GM18499 (cell line): ENCODE results near the gene GNPTG.

ENCODE experiments used
- ATAC-seq: cut with Tn5 transposase; IDR thresholded peaks from one replicate; pipeline ENCODE4 v1.9.1; 2021; ENCODE audit warnings: moderate number of reproducible peaks; ENCODE audit not compliant: insufficient read depth, unreplicated experiment

GNPTG gene

GRCh38 chr16:1387331-1387730 is 35.6 kb downstream of the GNPTG start:
- ATAC-seq: no peak

- no peak for ATAC-seq
Observed at GRCh38 chr16:1389762-1390161, 38.0 kb downstream of the GNPTG start.

- ATAC-seq: no peak
Observed at GRCh38 chr16:1390239-1390779, 38.6 kb downstream of the GNPTG start.

- no peak for ATAC-seq
Observed at GRCh38 chr16:1392826-1393225, 41.1 kb downstream of the GNPTG start.

GRCh38 chr16:1393613-1394176 is 42.0 kb downstream of the GNPTG start:
- no peak for ATAC-seq

- ATAC-seq: no peak
Observed at GRCh38 chr16:1394367-1394951, 42.7 kb downstream of the GNPTG start.

GRCh38 chr16:1395444-1396031 is 43.8 kb downstream of the GNPTG start:
- ATAC-seq: no peak

GRCh38 chr16:1397779-1398178 is 46.0 kb downstream of the GNPTG start:
- no peak for ATAC-seq

- no peak for ATAC-seq
Observed at GRCh38 chr16:1398351-1398750, 46.6 kb downstream of the GNPTG start.

- ATAC-seq: no peak
Observed at GRCh38 chr16:1398826-1399581, 47.3 kb downstream of the GNPTG start.

GRCh38 chr16:1401061-1401757 is 49.5 kb downstream of the GNPTG start:
- no peak for ATAC-seq

GRCh38 chr16:1401758-1402154 is 50.0 kb downstream of the GNPTG start:
- ATAC-seq: no peak

GRCh38 chr16:1403036-1403435 is 51.3 kb downstream of the GNPTG start:
- no peak for ATAC-seq

- no peak for ATAC-seq
Observed at GRCh38 chr16:1403733-1404132, 52.0 kb downstream of the GNPTG start.

GRCh38 chr16:1407753-1408152 is 56.0 kb downstream of the GNPTG start:
- ATAC-seq: no peak

GRCh38 chr16:1408171-1408837 is 56.6 kb downstream of the GNPTG start:
- ATAC-seq: no peak

GRCh38 chr16:1412847-1413246 is 61.1 kb downstream of the GNPTG start:
- no peak for ATAC-seq
